NCI-H774 (cell line): ENCODE data around the gene GUCY1A1.

Experiments
- DNase-seq: peaks from one replicate; lab custom pipeline; 2025; lab: John Stamatoyannopoulos, UW

The GUCY1A1 gene

DNA sequence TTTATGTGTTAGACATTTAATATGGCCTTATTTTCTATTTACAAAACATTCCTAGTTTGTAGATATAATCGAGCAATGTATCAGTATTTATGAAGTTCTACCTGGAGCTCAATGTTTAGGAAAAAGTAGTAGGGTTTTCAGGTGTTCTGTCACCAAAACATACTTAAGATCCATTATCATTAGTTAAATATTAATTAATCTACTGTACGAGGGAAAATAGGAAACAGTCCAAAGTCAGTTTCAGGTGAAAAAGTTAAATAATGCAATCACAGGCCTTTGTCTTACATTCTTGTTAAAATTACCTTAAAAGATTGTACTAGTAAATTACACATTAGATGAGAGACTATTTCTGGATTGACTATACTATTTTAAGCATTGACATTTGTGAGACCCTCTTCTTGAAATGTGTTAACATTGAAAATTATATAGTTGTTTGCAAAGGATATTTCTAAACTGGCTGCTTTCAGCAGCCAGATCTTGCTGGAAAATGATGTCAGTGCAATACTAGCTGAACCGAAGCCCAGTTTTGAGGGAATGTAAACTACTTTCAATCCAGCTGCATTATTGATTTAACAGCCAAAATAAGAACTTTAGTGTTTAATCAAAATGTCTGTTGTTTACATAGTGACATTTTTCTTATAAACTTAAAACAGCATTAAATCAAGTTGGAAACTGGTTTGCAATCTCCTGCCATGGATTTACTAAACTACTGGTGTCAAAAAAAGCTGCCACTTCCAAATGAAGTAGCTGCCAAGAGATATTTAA, 111.5 kb downstream of the GUCY1A1 start:
- no peak for DNase-seq

- DNase-seq = no peak
Measured at GRCh38 chr4:155780775-155781174, 114.1 kb downstream of the GUCY1A1 start.

DNA sequence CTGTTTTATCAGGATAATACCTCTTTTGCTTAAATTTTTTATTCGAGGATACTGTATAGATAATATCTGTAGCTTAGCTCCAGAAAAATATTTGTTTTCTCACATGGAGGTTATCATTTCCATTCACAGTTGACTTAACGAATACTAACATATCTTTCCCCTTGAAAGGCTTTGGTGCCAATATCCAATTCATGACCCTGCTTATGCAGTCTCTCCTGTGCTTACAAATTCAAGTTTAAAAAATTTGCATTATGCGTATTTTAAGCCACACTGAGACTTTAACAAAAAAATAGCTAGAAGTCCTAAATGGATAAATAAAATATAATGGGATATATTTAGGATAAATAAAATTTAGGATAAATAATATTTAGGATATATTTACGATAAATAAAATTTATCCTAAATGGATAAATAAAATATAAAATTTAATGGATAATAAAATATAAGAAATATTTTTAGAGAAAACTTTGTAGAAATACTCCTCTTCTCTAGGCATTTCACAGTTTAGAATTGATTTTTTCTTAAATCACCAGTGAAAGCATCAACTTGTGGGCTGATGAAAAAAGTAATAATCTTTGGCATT, 114.7 kb downstream of the GUCY1A1 start:
- DNase-seq = no peak
